ENCODE measurements around the gene APOBEC4. TPM values are rescaled to one million over a fixed set of nuclear protein-coding genes. Genes with fewer than 3 reads are reported as not detected.
A peak's percentile ranks its signal among the peaks of the same experiment; 100 is the strongest.

Gene APOBEC4
- total RNA-seq, 1 donor from 2014 or later, result not detected

- Histone ChIP-seq H3F3A (ENCODE audit: low read depth) (no peaks in the 10 kb centered on the region), H2AFZ (replicated peaks) (no peak overlapping the region), H3K27me3 (no peaks in the 10 kb centered on the region), H3K4me3 (no peak overlapping the region), H3K27ac (no peak overlapping the region), H3K9me3 (ENCODE audit: low read depth) (no peaks in the 10 kb centered on the region), H3K4me2 (no peak overlapping the region), H3K9ac (no peak overlapping the region), H3K4me1 (no peaks in the 10 kb centered on the region), H3K79me2 (ENCODE audit: low read depth) (no peaks in the 10 kb centered on the region), H3K36me3 (no peaks in the 10 kb centered on the region), H4K20me1 (ENCODE audit: low read depth) (no peaks in the 10 kb centered on the region)
- TF ChIP-seq EZH2 (IDR thresholded peaks at IDR 0.05) (no peak), EZH2phosphoT487 (IDR thresholded peaks at IDR 0.05) (no peak), CTCF (IDR thresholded peaks at IDR 0.05) (no peak)
- DNase-seq (ENCODE audit: low spot score), result no peak
- Mint-ChIP-seq H3K27ac (peak overlapping the region; percentile 44), H3K36me3 (no peaks in the 10 kb centered on the region), H3K4me3 (no peak overlapping the region), H3K9me3 (no peaks in the 10 kb centered on the region), H3K4me1 (peaks cover 6% of the 10 kb centered on the region), H3K27me3 (ENCODE audit: insufficient read depth, low read depth) (peaks cover 7% of the 10 kb centered on the region)
These were observed 48.9 kb downstream of the APOBEC4 start for GRCh38 chr1:183604038-183604808.

- Mint-ChIP-seq H3K4me1 (peaks cover 13% of the 10 kb centered on the region), H3K27me3 (ENCODE audit: insufficient read depth, low read depth) (peaks cover 7% of the 10 kb centered on the region), H3K36me3 (no peaks in the 10 kb centered on the region), H3K4me3 (no peak overlapping the region), H3K27ac (no peak overlapping the region), H3K9me3 (no peaks in the 10 kb centered on the region)
- H3K4me1 ChIP-seq, result no peaks in the 10 kb centered on the region
- TF ChIP-seq EZH2phosphoT487 (IDR thresholded peaks at IDR 0.05), result no peak
- no peak for TF ChIP-seq EZH2 (IDR thresholded peaks at IDR 0.05)
- TF ChIP-seq CTCF (IDR thresholded peaks at IDR 0.05), result no peak
- no peak overlapping the region for H3K4me2 ChIP-seq
- no peak for DNase-seq (ENCODE audit: low spot score)
- no peak overlapping the region for H3K4me3 ChIP-seq
- H3F3A ChIP-seq (ENCODE audit: low read depth), result no peaks in the 10 kb centered on the region
- no peaks in the 10 kb centered on the region for H3K79me2 ChIP-seq (ENCODE audit: low read depth)
- no peak overlapping the region for H3K9ac ChIP-seq
- H3K27ac ChIP-seq, result no peak overlapping the region
- H3K36me3 ChIP-seq, result no peaks in the 10 kb centered on the region
- H3K9me3 ChIP-seq (ENCODE audit: low read depth), result no peaks in the 10 kb centered on the region
- H3K27me3 ChIP-seq, result no peaks in the 10 kb centered on the region
- H4K20me1 ChIP-seq (ENCODE audit: low read depth), result no peaks in the 10 kb centered on the region
- H2AFZ ChIP-seq (replicated peaks), result no peak overlapping the region
These were observed 50.6 kb downstream of the APOBEC4 start for GRCh38 chr1:183602510-183602909.

GRCh38 chr1:183600634-183601033 is 52.5 kb downstream of the APOBEC4 start:
- Histone ChIP-seq H3K9me3 (ENCODE audit: low read depth) (no peaks in the 10 kb centered on the region), H3K27ac (no peak overlapping the region), H3K9ac (no peak overlapping the region), H3F3A (ENCODE audit: low read depth) (no peaks in the 10 kb centered on the region), H4K20me1 (ENCODE audit: low read depth) (no peaks in the 10 kb centered on the region), H3K79me2 (ENCODE audit: low read depth) (no peaks in the 10 kb centered on the region), H3K36me3 (no peaks in the 10 kb centered on the region), H2AFZ (replicated peaks) (no peak overlapping the region), H3K4me1 (no peaks in the 10 kb centered on the region), H3K4me3 (no peak overlapping the region), H3K27me3 (no peaks in the 10 kb centered on the region), H3K4me2 (no peak overlapping the region)
- no peaks in the 10 kb centered on the region for H3K36me3 Mint-ChIP-seq
- H3K9me3 Mint-ChIP-seq, result no peaks in the 10 kb centered on the region
- peaks cover 4% of the 10 kb centered on the region for H3K27me3 Mint-ChIP-seq (ENCODE audit: insufficient read depth, low read depth)
- H3K4me1 Mint-ChIP-seq, result peaks cover 13% of the 10 kb centered on the region
- TF ChIP-seq EZH2phosphoT487 (IDR thresholded peaks at IDR 0.05), result no peak
- no peak overlapping the region for H3K4me3 Mint-ChIP-seq
- DNase-seq (ENCODE audit: low spot score), result no peak
- no peak overlapping the region for H3K27ac Mint-ChIP-seq

- H3K4me1 ChIP-seq, result no peaks in the 10 kb centered on the region
- no peak overlapping the region for H3K27ac ChIP-seq
- no peak for DNase-seq (ENCODE audit: low spot score)
- no peaks in the 10 kb centered on the region for H3K36me3 ChIP-seq
- Mint-ChIP-seq H3K9me3 (no peaks in the 10 kb centered on the region), H3K36me3 (no peaks in the 10 kb centered on the region), H3K27me3 (ENCODE audit: insufficient read depth, low read depth) (peaks cover 3% of the 10 kb centered on the region), H3K4me3 (no peak overlapping the region), H3K4me1 (peaks cover 13% of the 10 kb centered on the region), H3K27ac (no peak overlapping the region)
- H3K4me3 ChIP-seq, result no peak overlapping the region
- H3K27me3 ChIP-seq, result no peaks in the 10 kb centered on the region
- H3K9ac ChIP-seq, result no peak overlapping the region
- H4K20me1 ChIP-seq (ENCODE audit: low read depth), result no peaks in the 10 kb centered on the region
- no peaks in the 10 kb centered on the region for H3F3A ChIP-seq (ENCODE audit: low read depth)
- H3K79me2 ChIP-seq (ENCODE audit: low read depth), result no peaks in the 10 kb centered on the region
- no peaks in the 10 kb centered on the region for H3K9me3 ChIP-seq (ENCODE audit: low read depth)
- TF ChIP-seq EZH2phosphoT487 (IDR thresholded peaks at IDR 0.05), result no peak
- no peak for TF ChIP-seq CTCF (IDR thresholded peaks at IDR 0.05)
- TF ChIP-seq EZH2 (IDR thresholded peaks at IDR 0.05), result no peak
- no peak overlapping the region for H2AFZ ChIP-seq (replicated peaks)
- no peak overlapping the region for H3K4me2 ChIP-seq
These were observed 53.0 kb downstream of the APOBEC4 start for GRCh38 chr1:183600136-183600535.

Data from neural progenitor cell (in vitro differentiated cells).